Glomerular endothelial cell (primary cell): Measurements from ENCODE around the gene PSMD12. TPM values are rescaled to one million over a fixed set of nuclear protein-coding genes. Genes with fewer than 3 reads are reported as not detected.
"Not testable (repeated sequence)": the region's sequence is repeated elsewhere in the genome, so short reads cannot be mapped to it uniquely, and the experiment has no call there.

Source experiments
- DNase-seq: peaks from one replicate; pipeline ENCODE4 v3.0.0-alpha.2; 2011; ENCODE audit warnings: low read depth, low spot score; ENCODE audit errors: extremely low read depth
- total RNA-seq: library from RNA; depleted of rRNA; stranded (reverse); fragments of >200 nt; gene quantifications from 2 replicates; pipeline ENCODE4 v1.2.3, GENCODE V29; 2015

PSMD12 gene
- total RNA-seq, 1 donor from 2014 or later = 42.6 TPM

DNA sequence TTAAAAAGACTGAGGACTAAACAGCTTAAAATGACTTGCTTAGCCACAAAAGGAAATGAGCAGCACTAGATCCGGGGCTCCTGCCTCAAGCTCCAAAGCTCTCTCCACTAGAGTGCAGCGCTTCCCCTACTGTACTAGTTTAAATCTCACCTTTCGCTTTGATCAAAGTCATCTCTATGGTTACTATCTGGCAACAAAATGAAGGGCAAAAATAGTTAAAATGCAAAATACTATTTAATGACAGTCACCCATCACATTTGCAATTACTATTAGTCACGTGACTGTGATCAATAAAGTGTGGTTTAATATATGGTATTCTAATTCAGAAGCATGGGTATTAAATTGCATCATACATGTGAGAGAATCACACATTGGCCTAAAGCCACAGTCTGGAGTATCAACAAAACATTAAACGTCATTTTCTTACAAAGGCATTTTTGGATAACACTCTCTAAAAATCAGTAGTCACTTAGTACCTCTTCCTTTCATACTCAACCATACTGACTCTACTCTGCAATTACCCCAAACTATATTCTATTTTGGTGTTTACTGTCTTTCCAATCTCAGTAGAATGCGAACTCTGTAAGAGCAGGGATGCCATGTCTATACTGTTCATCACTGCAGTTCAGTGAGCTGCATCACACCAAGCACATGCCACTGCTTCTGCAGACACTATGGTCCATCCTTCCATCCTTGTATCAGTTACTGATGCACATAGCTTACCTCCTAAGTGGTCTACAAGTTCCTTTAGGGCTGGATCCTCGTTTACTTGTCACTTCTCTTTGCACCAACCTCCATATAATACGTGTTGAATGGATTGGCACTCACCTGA lies 6.2 kb downstream of the PSMD12 start:
- no peak for DNase-seq

- DNase-seq = no peak
These were observed 7.8 kb downstream of the PSMD12 start for GRCh38 chr17:67358612-67359011.

GRCh38 chr17:67353929-67354574 lies 12.3 kb downstream of the PSMD12 start:
- DNase-seq = no peak

DNA sequence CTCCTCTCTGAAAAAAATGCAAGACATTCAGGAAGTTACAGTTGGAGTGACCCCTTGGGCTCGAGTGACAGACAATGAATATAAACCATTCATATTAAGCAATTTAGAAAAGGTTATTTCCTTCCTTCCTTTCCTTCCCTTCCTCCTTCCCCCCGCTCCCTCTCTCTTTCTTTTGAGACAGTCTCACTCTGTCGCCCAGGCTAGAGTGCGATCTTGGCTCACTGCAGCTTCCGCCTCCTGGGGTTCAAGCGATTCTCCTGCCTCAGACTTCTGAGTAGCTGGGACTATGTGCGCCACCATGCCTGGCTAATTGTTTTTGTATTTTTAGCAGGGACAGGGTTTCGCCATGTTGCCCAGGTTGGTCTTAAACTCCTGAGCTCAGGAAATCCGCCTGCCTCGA lies 13.2 kb downstream of the PSMD12 start:
- no peak for DNase-seq

GRCh38 chr17:67349420-67349819 lies 17.0 kb downstream of the PSMD12 start:
- no peak for DNase-seq

GRCh38 chr17:67347826-67348225 lies 18.6 kb downstream of the PSMD12 start:
- no peak for DNase-seq

DNA sequence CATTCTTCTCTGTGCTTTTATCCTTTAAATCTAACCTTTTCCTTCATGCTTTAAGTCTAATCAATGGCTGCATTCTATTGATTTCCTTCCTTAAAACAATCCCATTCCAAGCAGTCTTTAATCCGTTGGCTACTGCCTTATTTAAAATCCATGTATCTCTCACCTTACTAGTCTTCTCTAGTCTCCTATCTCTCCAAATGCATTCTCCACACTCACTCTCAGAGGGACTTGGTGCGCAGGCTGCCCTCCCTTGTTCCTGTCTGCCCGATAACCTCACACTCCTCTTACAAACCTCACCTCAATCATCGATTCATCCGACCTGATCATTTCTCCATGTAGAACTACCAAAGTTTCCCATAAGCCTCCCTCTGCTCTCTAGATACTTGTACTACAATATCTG lies 23.1 kb downstream of the PSMD12 start:
- no peak for DNase-seq

DNA sequence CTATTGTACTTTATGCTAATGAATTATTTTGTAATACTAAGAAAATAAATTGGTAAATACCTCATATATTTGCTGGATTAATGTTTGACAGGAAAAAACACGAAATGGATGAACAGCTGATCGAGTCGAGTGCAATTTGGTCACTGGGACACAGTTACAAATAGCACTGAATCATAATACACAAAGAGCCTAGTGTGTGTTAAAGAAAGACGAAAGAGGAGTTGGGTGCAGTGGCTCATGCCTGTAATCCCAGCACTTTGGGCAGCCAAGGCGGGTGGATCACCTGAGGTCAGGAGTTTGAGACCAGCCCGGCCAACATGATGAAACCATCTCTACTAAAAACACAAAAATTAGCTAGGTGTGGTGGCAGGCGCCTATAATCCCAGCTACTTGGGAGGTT lies 28.0 kb downstream of the PSMD12 start:
- not testable (repeated sequence) for DNase-seq

DNA sequence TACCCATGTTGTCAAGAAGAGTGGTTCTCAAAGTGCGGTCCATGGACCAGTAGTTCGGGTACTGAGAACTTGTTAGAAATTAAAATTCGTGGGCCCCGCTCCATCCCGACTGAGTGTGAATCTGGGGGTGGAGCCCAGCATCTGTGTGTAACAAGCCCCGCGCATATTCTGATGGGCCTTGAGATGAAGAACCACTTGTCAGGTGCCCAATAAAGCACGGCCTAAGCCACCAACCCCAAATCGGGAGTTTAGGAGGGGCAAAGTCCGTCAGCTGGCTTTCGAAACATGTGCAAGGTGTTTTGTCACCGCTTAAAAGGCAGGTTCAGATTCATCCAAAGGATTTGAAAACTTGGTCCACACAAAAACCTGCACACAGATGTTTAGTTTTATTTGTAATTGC lies 29.5 kb downstream of the PSMD12 start:
- no peak for DNase-seq

DNA sequence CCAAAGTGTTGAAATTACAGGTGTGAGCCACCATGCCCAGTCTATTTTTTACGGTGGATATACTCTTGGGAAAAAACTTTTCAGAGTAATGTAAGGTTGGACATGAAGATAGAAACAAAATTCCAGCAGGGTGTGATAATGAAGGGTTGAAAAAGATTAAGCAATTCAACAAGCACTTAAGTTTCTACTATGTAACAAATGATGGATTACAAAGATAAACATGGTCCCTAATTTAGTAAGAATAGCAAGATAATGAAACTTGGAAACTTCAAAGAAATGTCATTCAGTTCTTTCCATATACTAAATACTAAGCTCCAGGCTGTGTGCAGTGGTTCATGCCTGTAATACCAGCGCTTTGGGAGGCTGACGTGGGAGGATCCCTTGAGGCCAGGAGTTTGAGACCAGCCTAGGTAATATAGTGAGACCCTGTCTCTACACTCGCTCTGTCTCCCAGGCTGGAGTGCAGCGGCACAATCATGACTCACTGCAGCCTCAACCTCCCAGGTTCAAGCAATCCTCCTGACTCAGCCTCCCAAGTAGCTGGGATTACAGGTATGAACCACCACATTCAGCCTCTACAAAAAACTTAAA lies 31.0 kb downstream of the PSMD12 start:
- no peak for DNase-seq

DNA sequence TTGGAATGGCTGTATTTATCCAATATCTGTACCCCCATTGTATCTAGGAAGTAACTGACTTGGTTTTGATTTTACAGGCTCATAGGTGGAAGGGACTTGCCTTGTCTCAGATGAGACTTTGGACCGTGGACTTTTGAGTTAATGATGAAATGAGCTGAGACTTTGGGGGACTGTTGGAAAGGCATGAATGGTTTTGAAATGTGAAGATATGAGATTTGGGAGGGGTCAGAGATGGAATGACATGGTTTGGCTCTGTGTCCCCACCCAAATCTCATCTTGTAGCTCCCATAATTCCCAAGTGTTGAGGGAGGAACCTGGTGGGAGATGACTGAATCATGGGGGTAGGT lies 34.2 kb downstream of the PSMD12 start:
- DNase-seq = not testable (repeated sequence)

- not testable (repeated sequence) for DNase-seq
These were observed 34.8 kb downstream of the PSMD12 start for GRCh38 chr17:67331381-67332161.

- DNase-seq = no peak
These were observed 38.4 kb downstream of the PSMD12 start for GRCh38 chr17:67328026-67328425.

GRCh38 chr17:67326959-67327745 lies 39.2 kb downstream of the PSMD12 start:
- DNase-seq = not testable (repeated sequence)

DNA sequence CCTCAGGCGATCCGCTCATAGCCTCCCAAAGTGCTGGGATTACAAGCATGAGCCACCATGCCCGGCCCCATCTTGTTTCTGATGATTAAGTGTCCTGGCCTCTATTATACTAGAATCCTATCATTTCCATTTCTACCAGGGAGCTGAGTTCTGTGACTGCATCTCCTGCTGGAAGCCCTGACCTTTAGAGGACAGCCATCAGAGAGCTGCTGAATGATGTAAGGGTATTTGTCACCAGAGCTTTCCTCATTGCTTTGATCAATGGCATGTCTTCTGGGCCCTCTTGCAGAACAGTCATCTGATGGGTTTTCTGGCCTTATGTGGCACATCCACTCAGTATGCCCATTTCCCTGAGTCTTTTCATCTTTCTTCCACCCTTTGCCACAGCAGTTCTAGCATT lies 39.9 kb downstream of the PSMD12 start:
- DNase-seq = no peak

DNA sequence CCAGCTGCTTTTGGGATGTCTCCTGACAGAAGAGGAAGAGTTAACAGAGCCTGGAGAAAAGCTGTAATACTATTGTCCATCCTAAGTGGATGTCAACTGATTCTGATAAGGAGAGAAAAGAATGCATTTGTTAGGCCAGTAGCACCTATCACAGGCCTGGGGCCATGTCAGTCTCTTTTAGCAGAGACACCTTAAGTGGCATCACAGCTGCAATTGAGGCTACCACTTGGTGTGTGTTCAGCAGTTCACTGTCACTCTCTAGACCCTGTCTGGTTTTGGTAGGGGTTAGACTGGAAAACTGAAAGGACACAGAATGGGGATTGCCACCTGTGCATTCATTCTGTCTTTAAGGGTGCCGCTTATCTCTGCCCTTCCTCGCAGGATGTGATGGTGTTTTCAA lies 42.0 kb downstream of the PSMD12 start:
- no peak for DNase-seq

GRCh38 chr17:67323445-67323844 lies 42.9 kb downstream of the PSMD12 start:
- no peak for DNase-seq

DNA sequence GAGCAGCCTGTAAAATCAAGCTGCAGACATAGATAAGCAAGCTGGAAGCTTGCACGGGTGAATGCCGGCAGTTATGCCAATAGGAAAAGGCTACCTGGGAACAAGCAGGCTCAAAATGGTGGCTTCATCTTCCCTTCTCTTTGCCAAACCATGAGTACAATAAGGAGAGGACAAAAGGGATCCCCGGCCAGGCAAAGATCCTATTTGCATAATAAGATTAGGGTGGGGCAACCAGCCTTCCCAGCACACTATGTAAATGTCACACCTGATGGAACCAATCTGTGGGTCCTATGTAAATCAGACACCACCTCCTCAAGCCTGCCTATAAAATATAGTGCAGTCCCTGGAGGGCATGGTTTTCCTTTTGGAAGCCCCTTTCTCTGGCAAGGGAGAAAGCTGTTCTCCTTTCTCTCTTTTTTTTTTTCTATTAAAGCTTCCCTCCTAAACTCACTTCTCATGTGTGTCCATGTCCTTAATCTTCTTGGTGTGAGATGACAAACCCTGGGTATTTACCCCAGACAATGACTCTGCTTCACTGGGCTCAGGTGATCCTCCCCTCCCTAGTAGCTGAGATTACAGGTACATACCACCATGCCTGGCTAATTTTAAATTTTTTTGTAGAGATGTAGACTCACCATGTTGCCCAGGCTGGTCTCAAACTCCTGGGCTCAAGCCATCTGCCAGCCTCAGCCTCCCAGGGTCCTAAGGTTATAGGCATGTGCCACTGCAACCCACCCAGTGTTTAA lies 44.2 kb downstream of the PSMD12 start:
- no peak for DNase-seq

- not testable (repeated sequence) for DNase-seq
These were observed 44.9 kb downstream of the PSMD12 start for GRCh38 chr17:67321486-67321885.

DNA sequence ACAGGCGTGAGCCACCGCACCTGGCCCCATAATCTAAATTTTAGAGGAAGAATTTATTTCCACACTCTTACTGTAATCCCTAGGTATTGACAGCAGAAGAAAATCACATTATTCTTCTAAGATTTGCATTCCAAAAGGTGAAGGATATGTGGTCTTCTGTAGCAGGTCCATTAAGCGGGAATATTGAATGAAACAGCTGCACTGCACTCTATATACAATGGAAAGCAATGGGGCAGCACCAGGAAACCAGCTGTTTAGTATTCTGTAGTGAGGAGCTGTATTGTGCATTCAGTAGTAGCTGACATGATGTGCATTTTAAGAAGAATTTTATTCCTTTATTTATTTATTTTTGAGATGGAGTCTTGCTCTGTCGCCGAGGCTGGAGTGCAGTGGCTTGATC lies 49.6 kb downstream of the PSMD12 start:
- DNase-seq = no peak
